Breast epithelium (tissue), 3 donors: ENCODE results near the gene METTL18.

Experiments
- CTCF ChIP-seq, 3 donors: fragments of 450-650 bp; IDR thresholded peaks; one replicate each; pipeline ENCODE4 v1.5.1; 2016 to 2017; ENCODE audit warnings: antibody characterized with exemption in 3 of 3, mild to moderate bottlenecking in 3 of 3, moderate library complexity in 3 of 3
- POLR2A ChIP-seq: fragments of 450-650 bp; IDR thresholded peaks from one replicate; pipeline ENCODE4 v1.6.1; 2016; ENCODE audit warnings: antibody characterized with exemption, mild to moderate bottlenecking, moderate library complexity

GRCh38 chr1:169779970-169780369, 14.7 kb downstream of the METTL18 start:
- TF ChIP-seq POLR2A (no peak), CTCF (IDR thresholded peaks at IDR 0.05) (no peak)
